SK-N-SH treated with all-trans-retinoic acid at 6 μM for 48 hours (cell line): ENCODE data around the gene CELF4.

ENCODE experiments used
- BACH2 ChIP-seq: fragments of 250-450 bp; sonication (Bioruptor Pico); IDR thresholded peaks from 2 replicates; pipeline ENCODE4 v1.9.0; 2021; ENCODE audit warnings: mild to moderate bottlenecking, borderline replicate concordance
- GLIS3 ChIP-seq: fragments of 250-450 bp; sonication (Bioruptor Pico); IDR thresholded peaks from 2 replicates; pipeline ENCODE4 v1.5.0; 2020; ENCODE audit warnings: mild to moderate bottlenecking, moderate library complexity
- PPARA ChIP-seq: fragments of 250-450 bp; sonication (Bioruptor Pico); IDR thresholded peaks from 2 replicates; pipeline ENCODE4 v1.5.0; 2020; ENCODE audit warnings: mild to moderate bottlenecking, borderline replicate concordance
- RARB ChIP-seq: fragments of 250-450 bp; sonication (Bioruptor Pico); IDR thresholded peaks from 2 replicates; pipeline ENCODE4 v1.8.0; 2021; ENCODE audit warnings: mild to moderate bottlenecking, moderate library complexity
- ZC3H10 ChIP-seq: fragments of 250-450 bp; sonication (Bioruptor Pico); IDR thresholded peaks from 2 replicates; pipeline ENCODE4 v1.5.1; 2021; ENCODE audit warnings: mild to moderate bottlenecking, moderate library complexity

- no peak for TF ChIP-seq GLIS3
- no peak for TF ChIP-seq RARB (CRISPR knock-in tag)
- no peak for TF ChIP-seq PPARA (CRISPR knock-in tag)
- no peak for TF ChIP-seq BACH2 (CRISPR knock-in tag)
- TF ChIP-seq ZC3H10 (CRISPR knock-in tag): no peak
Observed at GRCh38 chr18:37565101-37565976, at the start of gene CELF4.
